Measurements from ENCODE around the gene MED14.

GRCh38 chrX:40727093-40727492 is 8.2 kb downstream of the MED14 start:
- no peak for TF ChIP-seq CTCF (conservative IDR thresholded peaks at IDR 0.05)
- TF ChIP-seq EZH2 (IDR thresholded peaks at IDR 0.05; ENCODE audit: low read depth), result no peak
